ENCODE data around the gene NGFR. TPM values are rescaled to one million over a fixed set of nuclear protein-coding genes. Genes with fewer than 3 reads are reported as not detected.

Gene NGFR
- not detected in 2 replicates for total RNA-seq

GRCh38 chr17:49494986-49495841 lies at the start of gene NGFR:
NGFR (plus strand) TSS chr17:49495293; CDS start chr17:49495418, 125 bp downstream.

Small RNA genes lying within 50 kb of the gene (small RNA-seq; reads per million reads assigned to genes)
- not detected for gene MIR6165

Other genes starting within 250 kb of the NGFR start
- 22.6 and 25.5 TPM in 2 replicates for gene ZNF652, start 133.0 kb upstream of the NGFR start, total RNA-seq
- gene PHB1, start 80.4 kb upstream of the NGFR start, total RNA-seq, result 122 and 166 TPM in 2 replicates
- 1.4 and 1.6 TPM in 2 replicates for gene NXPH3, start 80.6 kb downstream of the NGFR start, total RNA-seq
- gene SPOP, start 182.8 kb downstream of the NGFR start, total RNA-seq, result 50.1 and 65.0 TPM in 2 replicates
- gene SLC35B1, start 212.7 kb downstream of the NGFR start, total RNA-seq, result 70.2 and 84.1 TPM in 2 replicates